CD4-positive, alpha-beta T cell treated with Interleukin-4 for 1 hour (primary cell): ENCODE results near the gene PIK3R5.

Source experiments
- DNase-seq, 2 donors: peaks; one replicate each; pipeline ENCODE4 v3.0.0-alpha.2; 2020 to 2022

Gene PIK3R5

DNA sequence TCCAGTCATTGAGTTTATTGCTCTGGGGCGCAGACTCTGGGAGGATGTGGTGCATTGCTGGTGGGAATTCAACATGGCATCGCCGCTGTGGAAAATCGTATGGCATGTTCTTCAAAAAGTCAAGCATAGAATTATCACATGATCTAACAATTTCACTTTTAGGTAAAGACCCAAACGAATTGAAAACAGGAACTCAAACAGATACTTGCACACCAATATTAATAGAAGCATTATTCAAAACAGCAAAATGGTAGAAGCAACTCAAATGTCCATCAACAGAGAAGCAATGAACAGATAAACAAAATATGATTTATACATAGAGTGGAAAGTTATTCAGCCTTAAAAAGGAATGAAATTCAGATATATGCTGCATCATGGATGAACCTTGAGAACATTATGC is 113.9 kb downstream of the PIK3R5 start:
- DNase-seq, result no peak

GRCh38 chr17:8849311-8850041 is 116.0 kb downstream of the PIK3R5 start:
- DNase-seq, result no peak

DNA sequence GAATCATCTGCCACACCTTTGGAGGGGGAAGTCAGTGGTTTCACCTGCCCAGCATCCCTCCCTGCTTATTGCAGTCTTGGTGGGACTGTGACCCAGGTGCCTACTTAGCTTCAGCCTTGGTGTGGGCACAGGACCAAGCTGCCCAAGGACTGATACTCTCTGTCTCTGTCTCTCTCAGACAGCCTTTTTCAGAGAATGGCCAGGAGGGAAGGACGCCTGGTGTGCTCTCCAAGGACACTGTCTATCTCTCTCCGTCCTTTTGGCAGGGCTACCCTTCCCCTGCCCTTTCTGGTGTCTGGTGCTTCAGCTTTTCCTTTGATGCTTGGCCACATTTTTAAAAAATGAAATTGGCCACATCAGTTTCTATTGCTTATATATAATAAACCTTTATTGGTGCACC is 117.6 kb downstream of the PIK3R5 start:
- no peak for DNase-seq

DNA sequence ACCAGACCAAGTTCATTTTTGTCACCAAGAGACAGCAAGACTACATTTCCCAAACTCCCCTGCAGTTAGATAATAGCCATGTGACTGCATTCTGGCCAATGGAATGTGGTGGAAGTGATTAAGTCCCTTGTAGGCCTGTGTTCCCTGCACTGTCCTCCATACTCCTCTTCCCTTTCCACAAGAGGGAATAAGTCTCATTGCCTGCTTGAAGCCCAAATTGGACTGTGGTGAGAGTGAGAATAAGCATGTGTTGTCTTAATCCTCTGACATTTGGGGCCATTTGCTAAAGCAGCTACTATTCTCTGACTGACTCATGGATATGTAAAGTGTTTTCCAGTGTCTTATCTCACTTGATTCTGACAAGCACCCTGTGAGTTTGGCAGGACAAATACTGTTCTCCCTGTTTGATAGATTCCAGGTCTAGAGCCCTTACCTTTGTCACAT is 118.7 kb downstream of the PIK3R5 start:
- peak in 1 of 2 donors; percentile 14 for DNase-seq

DNA sequence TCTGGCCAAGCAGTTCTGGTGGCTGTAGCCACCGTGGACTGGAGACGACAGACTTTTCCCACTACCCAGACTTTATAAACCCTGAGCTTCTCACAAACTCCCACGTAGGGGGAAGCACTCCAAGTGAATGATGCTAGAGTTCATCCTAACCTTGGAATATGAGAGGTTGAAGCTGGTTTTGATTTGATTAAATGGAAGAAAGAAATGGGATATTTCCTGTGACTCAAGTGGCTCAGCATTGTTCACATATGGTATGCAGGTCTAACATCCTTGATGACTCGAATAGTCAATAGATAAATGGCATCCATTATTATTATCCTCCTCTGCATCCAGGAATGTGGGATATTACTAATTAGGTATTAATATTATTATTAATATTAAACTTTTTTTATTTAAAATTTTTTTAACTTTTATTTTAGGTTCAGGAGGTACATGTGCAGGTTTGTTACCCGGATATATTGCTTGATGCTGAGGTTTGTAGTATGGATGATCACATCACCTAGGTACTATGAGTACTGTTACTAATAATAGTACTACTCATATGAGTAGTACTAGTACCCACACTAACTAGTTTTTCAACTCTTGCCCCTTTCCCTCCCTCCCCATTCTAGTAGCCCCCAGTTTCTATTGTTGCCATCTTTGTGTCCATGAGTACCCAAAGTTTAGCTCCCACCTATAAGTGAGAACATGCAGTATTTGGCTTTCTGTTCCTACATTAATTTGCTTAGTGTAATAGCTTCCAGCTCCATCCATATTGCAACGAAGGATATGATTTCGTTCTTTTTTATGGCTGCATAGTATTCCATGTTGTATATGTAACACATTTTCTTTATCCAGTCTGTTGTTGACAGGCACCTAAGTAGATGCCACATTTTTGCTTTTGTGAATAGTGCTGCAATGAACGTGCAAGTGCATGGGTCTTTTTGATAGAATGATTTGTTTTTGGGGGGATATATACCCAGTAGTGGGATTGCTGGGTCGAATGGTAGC is 121.0 kb downstream of the PIK3R5 start:
- DNase-seq, result no peak

DNA sequence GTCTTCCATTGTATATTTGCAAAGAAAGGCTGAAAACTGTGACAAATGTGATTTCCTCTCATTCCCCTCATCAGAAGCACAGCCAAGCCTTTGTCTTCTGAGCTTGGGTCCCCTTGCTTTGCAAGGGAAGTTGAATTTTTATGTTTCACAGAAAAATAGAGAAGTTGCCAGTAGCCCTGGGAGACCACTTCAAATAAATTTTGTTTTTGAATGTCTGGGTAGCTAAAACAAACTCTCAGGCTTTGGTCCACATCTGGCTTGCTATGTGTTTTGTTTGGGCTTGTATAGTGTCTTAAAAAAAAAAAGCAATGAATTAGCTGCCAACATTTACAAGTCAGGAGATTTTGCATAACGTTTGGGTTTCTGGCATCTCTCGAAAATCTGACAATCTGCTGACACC is 122.2 kb downstream of the PIK3R5 start:
- DNase-seq, result no peak

GRCh38 chr17:8841844-8842243 is 123.7 kb downstream of the PIK3R5 start:
- no peak for DNase-seq

DNA sequence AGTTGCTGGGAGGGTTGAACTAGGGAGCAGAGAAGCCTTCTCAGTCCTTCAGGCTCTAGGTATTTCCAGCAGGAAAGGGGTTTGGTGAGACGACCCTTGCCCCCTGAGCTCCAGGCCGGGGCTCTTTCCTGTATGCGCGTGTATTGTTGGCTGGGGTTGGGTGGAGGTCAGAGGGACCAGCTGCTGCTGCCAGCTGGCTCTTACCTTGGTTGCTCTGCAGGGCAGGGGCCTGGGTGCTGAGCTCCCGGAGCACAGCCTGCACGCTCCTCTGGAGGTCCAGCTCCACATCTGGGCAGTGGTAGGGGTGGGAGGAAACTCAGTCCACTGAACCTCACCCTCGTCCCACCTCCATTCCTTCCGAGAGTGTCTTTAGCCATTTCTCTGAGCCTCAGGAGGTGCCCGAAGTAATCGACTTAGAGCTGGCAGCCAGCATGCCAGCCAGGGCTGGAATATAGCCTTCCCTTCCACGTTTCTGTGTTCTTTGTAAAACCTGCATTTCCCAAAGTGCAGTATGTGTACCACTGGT is 126.0 kb downstream of the PIK3R5 start:
- no peak for DNase-seq

GRCh38 chr17:8838551-8839095 is 126.9 kb downstream of the PIK3R5 start:
- no peak for DNase-seq

DNA sequence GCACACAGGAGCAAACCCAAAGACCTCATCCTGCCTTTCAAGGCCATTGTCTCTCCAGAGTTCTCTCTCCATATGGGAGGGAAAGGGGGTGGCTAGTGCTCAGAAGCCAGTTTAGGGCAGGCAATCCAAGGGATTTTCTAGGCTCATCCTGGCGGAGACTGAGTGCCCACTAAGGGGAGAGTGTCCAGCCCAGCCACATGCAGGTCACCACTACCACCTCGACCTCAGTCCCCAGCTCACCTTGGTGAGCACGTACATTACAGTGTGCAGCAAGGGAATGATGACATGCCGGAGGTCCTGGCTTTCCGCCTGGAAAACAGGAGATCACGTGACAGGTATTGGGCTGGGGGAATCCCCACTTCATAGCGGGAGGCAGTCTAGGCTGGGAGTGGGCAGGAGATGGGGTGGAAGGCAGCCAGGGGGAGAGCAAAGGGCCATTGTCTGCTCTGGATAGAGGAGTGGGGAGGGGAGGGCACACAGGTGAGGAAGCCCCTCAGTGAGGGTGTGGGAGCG is 127.9 kb downstream of the PIK3R5 start:
- DNase-seq, result no peak

DNA sequence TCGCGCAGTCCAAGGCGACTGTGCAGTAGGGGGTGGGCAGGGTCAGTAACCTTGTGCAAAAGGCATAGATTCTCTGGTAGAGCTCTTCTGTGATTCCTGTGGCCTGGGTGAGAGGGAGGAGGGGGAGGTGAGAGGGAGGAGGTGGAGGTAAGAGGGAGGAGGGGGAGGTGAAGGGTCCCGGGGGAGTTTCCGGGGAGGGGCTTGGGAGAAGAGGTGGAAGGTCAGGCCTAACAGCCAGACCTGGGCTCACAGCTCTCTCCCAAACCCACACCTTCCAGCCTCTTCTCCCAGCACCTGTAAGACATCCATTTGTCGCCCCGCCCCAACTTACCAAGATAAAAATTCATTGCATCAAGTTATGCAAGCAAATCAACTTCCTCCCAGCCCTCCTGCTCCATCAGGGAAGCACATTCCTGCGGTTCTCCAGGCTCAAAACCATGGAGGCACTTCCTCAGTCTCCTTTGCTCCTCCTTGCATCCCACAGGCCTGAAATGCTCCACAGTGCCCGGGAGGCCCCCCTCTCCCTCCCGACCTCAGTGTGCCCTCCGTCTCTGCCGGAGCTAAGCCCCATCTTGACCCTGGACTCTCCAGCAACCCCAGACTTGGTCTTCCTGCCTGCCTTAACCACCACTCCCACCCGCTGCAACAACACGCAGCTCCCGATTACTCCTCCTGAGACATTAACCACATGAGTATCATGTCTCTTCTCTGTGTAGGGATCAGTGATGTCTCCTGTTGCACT is 128.5 kb downstream of the PIK3R5 start:
- DNase-seq, result no peak

DNA sequence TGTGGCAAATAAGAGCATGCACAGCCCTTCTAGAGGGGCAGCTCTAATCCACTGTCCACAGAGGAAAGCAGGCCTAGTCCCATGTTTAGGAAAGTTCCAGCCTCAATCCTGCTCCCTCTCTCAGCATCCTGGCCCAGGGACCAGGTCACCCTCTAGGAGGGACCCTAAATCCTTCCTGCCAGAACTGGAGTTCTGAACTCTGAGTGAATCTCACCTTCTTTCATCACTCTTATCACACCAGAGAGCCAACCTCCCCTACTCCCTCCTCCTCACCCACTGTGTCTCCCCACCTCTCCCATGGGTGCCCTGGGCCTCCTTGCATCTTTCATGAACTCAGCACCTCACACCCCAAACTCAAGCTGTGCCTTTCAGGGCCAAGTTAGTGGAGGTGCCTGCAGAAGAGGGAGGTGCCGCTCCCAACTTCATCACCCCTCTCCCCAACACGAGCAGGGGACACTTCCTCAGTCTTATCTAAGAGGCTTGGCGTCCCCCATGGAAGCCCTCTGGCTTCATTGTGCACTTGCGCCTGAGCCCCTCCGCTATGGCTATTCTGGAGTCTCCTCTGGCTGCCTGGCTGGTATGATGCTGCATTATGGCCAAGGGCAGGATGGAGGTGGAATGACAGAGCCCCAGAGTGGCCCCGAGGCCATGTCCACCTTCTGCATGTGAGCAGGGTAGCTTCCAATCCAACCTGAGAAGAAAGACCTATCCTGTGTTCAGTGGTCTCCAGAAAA is 129.7 kb downstream of the PIK3R5 start:
- DNase-seq, result no peak

DNA sequence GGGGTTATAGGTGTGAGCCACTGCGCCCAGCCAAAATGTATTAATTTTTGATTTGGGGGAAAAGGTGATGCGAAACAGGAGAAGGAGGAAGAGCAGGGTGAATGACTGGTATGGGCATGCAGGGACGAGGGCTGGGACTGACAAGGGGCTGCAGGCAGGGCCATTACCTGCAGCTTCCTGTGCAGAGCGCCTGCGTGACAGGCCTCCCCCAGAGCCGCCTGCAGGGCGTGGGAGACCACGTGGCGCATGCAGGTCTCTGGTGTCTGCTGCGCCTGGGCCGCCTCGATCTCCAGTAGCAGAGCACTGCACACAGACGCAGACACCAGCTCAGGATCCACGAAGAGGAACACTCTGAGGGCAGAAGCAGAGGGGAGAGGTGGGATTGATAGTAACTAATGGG is 130.4 kb downstream of the PIK3R5 start:
- no peak for DNase-seq

- peak; percentile 14 to 28 for DNase-seq
Measured at GRCh38 chr17:8832711-8833352, 132.7 kb downstream of the PIK3R5 start.

- no peak for DNase-seq
Measured at GRCh38 chr17:8831234-8831849, 134.2 kb downstream of the PIK3R5 start.

GRCh38 chr17:8830141-8830540 is 135.4 kb downstream of the PIK3R5 start:
- no peak for DNase-seq

DNA sequence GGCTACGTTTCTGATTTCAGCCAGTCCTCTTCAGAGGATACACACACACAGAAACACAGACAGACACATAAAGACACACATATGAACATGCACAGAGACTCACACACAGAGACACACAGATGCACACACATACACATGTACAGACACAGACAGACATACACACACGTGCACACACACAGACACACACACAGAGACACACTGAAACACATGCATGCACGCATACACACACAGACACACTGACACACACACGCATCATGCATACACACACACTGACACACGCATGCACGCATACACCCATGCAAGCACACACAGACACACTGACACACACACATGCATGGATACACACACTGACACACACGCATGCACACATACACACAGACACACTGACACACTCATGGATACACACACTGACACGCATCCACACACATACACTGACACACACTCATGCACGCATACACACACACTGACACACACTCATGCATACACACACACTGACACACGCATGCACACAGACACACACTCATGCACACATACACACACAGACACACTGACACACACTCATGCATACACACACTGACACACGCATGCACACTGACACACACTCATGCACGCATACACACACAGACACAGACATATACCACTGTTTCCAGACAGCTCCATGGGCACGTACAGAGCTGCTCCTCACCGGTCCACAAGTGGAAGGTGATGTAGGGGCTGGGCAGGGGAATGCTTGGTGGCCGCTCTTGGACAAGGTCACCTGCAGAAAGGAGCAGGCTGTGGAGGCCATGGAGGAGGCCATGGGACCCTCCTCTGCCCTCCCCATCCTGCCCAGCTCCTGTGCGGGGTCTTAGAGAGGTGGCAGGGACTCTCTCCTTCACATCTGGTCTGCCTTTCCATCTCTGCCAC is 136.2 kb downstream of the PIK3R5 start:
- no peak for DNase-seq
